GM23338 (cell line): ENCODE data around the gene ZDHHC8. TPM values are rescaled to one million over a fixed set of nuclear protein-coding genes. Genes with fewer than 3 reads are reported as not detected.

Source experiments
- ATAC-seq: fragments of 200-7000 bp; cut with Tn5 transposase; 3 replicates; pipeline ENCODE4 v1.9.1; 2020
- DNase-seq: peaks from one replicate; pipeline ENCODE4 v3.0.0-alpha.2; 2015; ENCODE audit warnings: low spot score
- H2AFZ ChIP-seq: fragments of 200-600 bp; sonication (generic); 2 replicates; pipeline ENCODE4 v1.8.0; 2016; ENCODE audit warnings: antibody characterized with exemption, mild to moderate bottlenecking, moderate library complexity
- H3F3A ChIP-seq: fragments of 200-600 bp; sonication (generic); replicated peaks from 2 replicates; pipeline ENCODE4 v1.8.0; 2017; ENCODE audit warnings: antibody characterized with exemption, mixed run types, low read depth
- H3K27ac ChIP-seq: fragments of 200-600 bp; sonication (generic); 2 replicates; pipeline ENCODE4 v1.6.1; 2016; ENCODE audit warnings: low read depth
- H3K27me3 ChIP-seq: fragments of 200-600 bp; sonication (generic); 2 replicates; pipeline ENCODE4 v1.8.0; 2016; ENCODE audit warnings: mild to moderate bottlenecking, mixed run types, moderate library complexity; ENCODE audit not compliant: insufficient read depth
- H3K36me3 ChIP-seq: fragments of 200-600 bp; sonication (generic); 2 replicates; pipeline ENCODE4 v1.8.0; 2016; ENCODE audit warnings: mild to moderate bottlenecking; ENCODE audit not compliant: insufficient read depth
- H3K4me1 ChIP-seq: fragments of 200-600 bp; sonication (generic); 2 replicates; pipeline ENCODE4 v1.8.0; 2016; ENCODE audit warnings: mild to moderate bottlenecking, moderate library complexity; ENCODE audit not compliant: insufficient read depth
- H3K4me2 ChIP-seq: fragments of 200-600 bp; sonication (generic); 2 replicates; pipeline ENCODE4 v1.7.1; 2017; ENCODE audit warnings: mixed run types
- H3K4me3 ChIP-seq: fragments of 200-600 bp; sonication (generic); 2 replicates; pipeline ENCODE4 v1.6.1; 2016; ENCODE audit warnings: mixed run types
- H3K79me2 ChIP-seq: fragments of 200-600 bp; sonication (generic); replicated peaks from 2 replicates; pipeline ENCODE4 v1.8.0; 2017; ENCODE audit warnings: mild to moderate bottlenecking; ENCODE audit not compliant: insufficient read depth
- H3K9me2 ChIP-seq: fragments of 200-600 bp; sonication (generic); 2 replicates; pipeline ENCODE4 v1.8.0; 2017; ENCODE audit not compliant: insufficient read depth
- H4K20me1 ChIP-seq: fragments of 200-600 bp; sonication (generic); replicated peaks from 2 replicates; pipeline ENCODE4 v1.8.0; 2017; ENCODE audit warnings: mild to moderate bottlenecking; ENCODE audit not compliant: insufficient read depth
- H3K27ac Mint-ChIP-seq: 2 replicates; pipeline ENCODE4 v1.8.0; 2020; ENCODE audit warnings: inconsistent platforms, mild to moderate bottlenecking, moderate library complexity, mixed read lengths
- H3K27me3 Mint-ChIP-seq: 3 replicates; pipeline ENCODE4 v1.8.0; 2022; ENCODE audit warnings: low read depth, mild to moderate bottlenecking, moderate library complexity, mixed read lengths, inconsistent platforms; ENCODE audit not compliant: insufficient read depth, poor library complexity
- H3K36me3 Mint-ChIP-seq: 3 replicates; pipeline ENCODE4 v1.8.0; 2021; ENCODE audit warnings: low read depth, mild to moderate bottlenecking, inconsistent platforms, moderate library complexity, mixed read lengths
- H3K4me1 Mint-ChIP-seq: 3 replicates; pipeline ENCODE4 v1.8.0; 2020; ENCODE audit warnings: mild to moderate bottlenecking, inconsistent platforms, mixed read lengths
- H3K4me3 Mint-ChIP-seq: 3 replicates; pipeline ENCODE4 v1.8.0; 2021; ENCODE audit warnings: moderate library complexity, mild to moderate bottlenecking, inconsistent platforms, mixed read lengths
- H3K9me3 Mint-ChIP-seq: 3 replicates; pipeline ENCODE4 v1.8.0; 2020; ENCODE audit warnings: moderate library complexity, mild to moderate bottlenecking, inconsistent platforms, mixed read lengths
- CREB1 ChIP-seq: fragments of 250-450 bp; sonication (Bioruptor Pico); IDR thresholded peaks from 2 replicates; pipeline ENCODE4 v1.5.0; 2020; ENCODE audit warnings: low read depth, mild to moderate bottlenecking, moderate library complexity
- EZH2 ChIP-seq: fragments of 200-600 bp; sonication (generic); IDR thresholded peaks from one replicate; pipeline ENCODE4 v1.8.0; 2017; ENCODE audit warnings: antibody characterized with exemption, mild to moderate bottlenecking, low read depth; ENCODE audit not compliant: unreplicated experiment
- EZH2phosphoT487 ChIP-seq: fragments of 200-600 bp; sonication (generic); IDR thresholded peaks from one replicate; pipeline ENCODE4 v1.8.1; 2018; ENCODE audit warnings: antibody characterized with exemption; ENCODE audit not compliant: unreplicated experiment
- JUNB ChIP-seq: IDR thresholded peaks from one replicate; pipeline ENCODE4 v1.6.1; 2016; ENCODE audit warnings: antibody characterized with exemption; ENCODE audit not compliant: unreplicated experiment
- NANOG ChIP-seq: IDR thresholded peaks from 2 replicates; pipeline ENCODE4 v1.6.1; 2016; ENCODE audit warnings: antibody characterized with exemption, borderline replicate concordance
- POLR2AphosphoS5 ChIP-seq: IDR thresholded peaks from 2 replicates; pipeline ENCODE4 v1.6.1; 2016; ENCODE audit warnings: antibody characterized with exemption, low read depth
- STAT1 ChIP-seq: IDR thresholded peaks from one replicate; pipeline ENCODE4 v1.6.1; 2016; ENCODE audit warnings: antibody characterized with exemption; ENCODE audit not compliant: unreplicated experiment
- ZNF114 ChIP-seq: fragments of 250-450 bp; sonication (Bioruptor Pico); IDR thresholded peaks from 2 replicates; pipeline ENCODE4 v1.5.0; 2020; ENCODE audit warnings: mild to moderate bottlenecking, moderate library complexity
- ZNF331 ChIP-seq: fragments of 250-450 bp; sonication (Bioruptor Pico); IDR thresholded peaks from 2 replicates; pipeline ENCODE4 v1.5.0; 2020; ENCODE audit warnings: low read depth, mild to moderate bottlenecking, moderate library complexity
- polyA plus RNA-seq: library from polyadenylated mRNA; unstranded; fragments of >200 nt; fragmentation: Nextera tagmentation; extraction: Ambion mirVana; gene quantifications from 2 replicates; pipeline ENCODE4 v1.2.1, GENCODE V29; 2016
- total RNA-seq: library from RNA; depleted of rRNA; stranded (reverse); fragments of >200 nt; shearing (Covaris generic); gene quantifications from 2 replicates; pipeline ENCODE4 v1.2.3, GENCODE V29; 2014
- TF ChIP-seq, protein P1 (sequence below): fragments of 250-450 bp; sonication (Bioruptor Pico); IDR thresholded peaks from 2 replicates; pipeline ENCODE4 v1.5.0; 2020; ENCODE audit warnings: mild to moderate bottlenecking, moderate library complexity
- TF ChIP-seq, protein P2 (sequence below): IDR thresholded peaks from 2 replicates; pipeline ENCODE4 v1.6.1; 2016; ENCODE audit warnings: antibody characterized with exemption
- TF ChIP-seq, protein P3 (sequence below): IDR thresholded peaks from one replicate; pipeline ENCODE4 v1.6.1; 2018; ENCODE audit warnings: antibody characterized with exemption; ENCODE audit not compliant: unreplicated experiment
- TF ChIP-seq, protein P4 (sequence below), 2 experiments: fragments of 200-600 bp in 1 of 2; sonication (generic) in 1 of 2; conservative IDR thresholded peaks; 2 replicates each; pipeline versions ENCODE4 v1.5.1 to v1.6.1; 2016 to 2017; ENCODE audit warnings: antibody characterized with exemption in 2 of 2, low read depth in 2 of 2, mild to moderate bottlenecking in 2 of 2, moderate library complexity in 1 of 2

Gene ZDHHC8
- total and polyA plus RNA-seq, 2 experiments from 2014 or later = 13.7 to 47.6 TPM

DNA sequence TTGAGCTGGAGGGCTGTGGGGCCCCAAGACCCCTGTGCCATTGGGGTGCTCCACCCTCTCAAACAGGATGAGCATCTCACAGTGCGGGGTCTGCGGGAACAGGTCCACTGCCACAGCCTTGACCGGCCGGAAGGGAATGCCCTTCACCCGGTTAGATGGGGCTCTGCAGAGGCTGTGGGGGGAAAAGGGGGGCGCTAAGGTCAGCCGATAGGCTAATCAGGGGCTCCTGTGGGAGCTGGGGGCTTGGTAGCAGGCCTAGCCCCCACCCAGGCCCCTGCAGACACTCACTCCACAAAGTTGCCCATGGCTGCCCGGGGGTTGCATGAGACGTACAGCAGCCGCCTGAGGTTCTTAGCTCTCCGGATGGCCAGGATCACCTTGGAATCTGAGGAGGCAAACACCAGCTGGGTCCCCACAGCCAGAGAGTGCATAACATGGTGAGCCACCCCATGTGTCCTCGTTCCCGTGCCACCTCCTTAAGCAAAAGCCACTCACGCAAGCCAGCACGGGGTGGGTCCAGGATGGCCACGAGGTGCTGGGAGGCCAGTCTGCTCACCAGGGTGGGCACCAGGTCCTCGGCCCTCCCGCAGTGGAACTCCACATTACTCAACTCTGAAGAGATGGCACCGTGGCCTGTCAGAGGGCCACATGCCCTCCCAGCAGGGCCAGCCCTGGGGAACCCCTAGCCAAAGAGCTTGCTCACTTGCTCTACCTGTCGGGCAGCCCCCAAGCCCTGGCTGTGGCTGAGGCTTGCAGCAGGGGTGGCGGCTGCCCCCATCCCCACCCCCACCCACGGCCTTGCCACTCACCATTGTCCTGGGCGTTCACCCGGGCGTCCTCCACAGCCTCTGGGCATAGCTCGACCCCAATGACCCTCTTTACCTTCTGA lies 18.7 kb upstream of the ZDHHC8 start:
- TF ChIP-seq, protein P1, sequence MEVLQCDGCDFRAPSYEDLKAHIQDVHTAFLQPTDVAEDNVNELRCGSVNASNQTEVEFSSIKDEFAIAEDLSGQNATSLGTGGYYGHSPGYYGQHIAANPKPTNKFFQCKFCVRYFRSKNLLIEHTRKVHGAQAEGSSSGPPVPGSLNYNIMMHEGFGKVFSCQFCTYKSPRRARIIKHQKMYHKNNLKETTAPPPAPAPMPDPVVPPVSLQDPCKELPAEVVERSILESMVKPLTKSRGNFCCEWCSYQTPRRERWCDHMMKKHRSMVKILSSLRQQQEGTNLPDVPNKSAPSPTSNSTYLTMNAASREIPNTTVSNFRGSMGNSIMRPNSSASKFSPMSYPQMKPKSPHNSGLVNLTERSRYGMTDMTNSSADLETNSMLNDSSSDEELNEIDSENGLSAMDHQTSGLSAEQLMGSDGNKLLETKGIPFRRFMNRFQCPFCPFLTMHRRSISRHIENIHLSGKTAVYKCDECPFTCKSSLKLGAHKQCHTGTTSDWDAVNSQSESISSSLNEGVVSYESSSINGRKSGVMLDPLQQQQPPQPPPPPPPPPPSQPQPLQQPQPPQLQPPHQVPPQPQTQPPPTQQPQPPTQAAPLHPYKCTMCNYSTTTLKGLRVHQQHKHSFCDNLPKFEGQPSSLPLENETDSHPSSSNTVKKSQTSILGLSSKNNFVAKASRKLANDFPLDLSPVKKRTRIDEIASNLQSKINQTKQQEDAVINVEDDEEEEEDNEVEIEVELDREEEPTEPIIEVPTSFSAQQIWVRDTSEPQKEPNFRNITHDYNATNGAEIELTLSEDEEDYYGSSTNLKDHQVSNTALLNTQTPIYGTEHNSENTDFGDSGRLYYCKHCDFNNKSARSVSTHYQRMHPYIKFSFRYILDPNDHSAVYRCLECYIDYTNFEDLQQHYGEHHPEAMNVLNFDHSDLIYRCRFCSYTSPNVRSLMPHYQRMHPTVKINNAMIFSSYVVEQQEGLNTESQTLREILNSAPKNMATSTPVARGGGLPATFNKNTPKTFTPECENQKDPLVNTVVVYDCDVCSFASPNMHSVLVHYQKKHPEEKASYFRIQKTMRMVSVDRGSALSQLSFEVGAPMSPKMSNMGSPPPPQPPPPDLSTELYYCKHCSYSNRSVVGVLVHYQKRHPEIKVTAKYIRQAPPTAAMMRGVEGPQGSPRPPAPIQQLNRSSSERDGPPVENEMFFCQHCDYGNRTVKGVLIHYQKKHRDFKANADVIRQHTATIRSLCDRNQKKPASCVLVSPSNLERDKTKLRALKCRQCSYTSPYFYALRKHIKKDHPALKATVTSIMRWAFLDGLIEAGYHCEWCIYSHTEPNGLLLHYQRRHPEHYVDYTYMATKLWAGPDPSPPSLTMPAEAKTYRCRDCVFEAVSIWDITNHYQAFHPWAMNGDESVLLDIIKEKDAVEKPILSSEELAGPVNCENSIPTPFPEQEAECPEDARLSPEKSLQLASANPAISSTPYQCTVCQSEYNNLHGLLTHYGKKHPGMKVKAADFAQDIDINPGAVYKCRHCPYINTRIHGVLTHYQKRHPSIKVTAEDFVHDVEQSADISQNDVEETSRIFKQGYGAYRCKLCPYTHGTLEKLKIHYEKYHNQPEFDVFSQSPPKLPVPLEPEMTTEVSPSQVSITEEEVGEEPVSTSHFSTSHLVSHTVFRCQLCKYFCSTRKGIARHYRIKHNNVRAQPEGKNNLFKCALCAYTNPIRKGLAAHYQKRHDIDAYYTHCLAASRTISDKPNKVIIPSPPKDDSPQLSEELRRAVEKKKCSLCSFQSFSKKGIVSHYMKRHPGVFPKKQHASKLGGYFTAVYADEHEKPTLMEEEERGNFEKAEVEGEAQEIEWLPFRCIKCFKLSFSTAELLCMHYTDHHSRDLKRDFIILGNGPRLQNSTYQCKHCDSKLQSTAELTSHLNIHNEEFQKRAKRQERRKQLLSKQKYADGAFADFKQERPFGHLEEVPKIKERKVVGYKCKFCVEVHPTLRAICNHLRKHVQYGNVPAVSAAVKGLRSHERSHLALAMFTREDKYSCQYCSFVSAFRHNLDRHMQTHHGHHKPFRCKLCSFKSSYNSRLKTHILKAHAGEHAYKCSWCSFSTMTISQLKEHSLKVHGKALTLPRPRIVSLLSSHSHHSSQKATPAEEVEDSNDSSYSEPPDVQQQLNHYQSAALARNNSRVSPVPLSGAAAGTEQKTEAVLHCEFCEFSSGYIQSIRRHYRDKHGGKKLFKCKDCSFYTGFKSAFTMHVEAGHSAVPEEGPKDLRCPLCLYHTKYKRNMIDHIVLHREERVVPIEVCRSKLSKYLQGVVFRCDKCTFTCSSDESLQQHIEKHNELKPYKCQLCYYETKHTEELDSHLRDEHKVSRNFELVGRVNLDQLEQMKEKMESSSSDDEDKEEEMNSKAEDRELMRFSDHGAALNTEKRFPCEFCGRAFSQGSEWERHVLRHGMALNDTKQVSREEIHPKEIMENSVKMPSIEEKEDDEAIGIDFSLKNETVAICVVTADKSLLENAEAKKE (CRISPR knock-in tag) = no peak
- no peak for TF ChIP-seq ZNF114 (CRISPR knock-in tag)
- no peak for TF ChIP-seq ZNF331 (CRISPR knock-in tag)
- TF ChIP-seq, protein P2, sequence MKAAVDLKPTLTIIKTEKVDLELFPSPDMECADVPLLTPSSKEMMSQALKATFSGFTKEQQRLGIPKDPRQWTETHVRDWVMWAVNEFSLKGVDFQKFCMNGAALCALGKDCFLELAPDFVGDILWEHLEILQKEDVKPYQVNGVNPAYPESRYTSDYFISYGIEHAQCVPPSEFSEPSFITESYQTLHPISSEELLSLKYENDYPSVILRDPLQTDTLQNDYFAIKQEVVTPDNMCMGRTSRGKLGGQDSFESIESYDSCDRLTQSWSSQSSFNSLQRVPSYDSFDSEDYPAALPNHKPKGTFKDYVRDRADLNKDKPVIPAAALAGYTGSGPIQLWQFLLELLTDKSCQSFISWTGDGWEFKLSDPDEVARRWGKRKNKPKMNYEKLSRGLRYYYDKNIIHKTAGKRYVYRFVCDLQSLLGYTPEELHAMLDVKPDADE = no peak
- TF ChIP-seq, protein P3, sequence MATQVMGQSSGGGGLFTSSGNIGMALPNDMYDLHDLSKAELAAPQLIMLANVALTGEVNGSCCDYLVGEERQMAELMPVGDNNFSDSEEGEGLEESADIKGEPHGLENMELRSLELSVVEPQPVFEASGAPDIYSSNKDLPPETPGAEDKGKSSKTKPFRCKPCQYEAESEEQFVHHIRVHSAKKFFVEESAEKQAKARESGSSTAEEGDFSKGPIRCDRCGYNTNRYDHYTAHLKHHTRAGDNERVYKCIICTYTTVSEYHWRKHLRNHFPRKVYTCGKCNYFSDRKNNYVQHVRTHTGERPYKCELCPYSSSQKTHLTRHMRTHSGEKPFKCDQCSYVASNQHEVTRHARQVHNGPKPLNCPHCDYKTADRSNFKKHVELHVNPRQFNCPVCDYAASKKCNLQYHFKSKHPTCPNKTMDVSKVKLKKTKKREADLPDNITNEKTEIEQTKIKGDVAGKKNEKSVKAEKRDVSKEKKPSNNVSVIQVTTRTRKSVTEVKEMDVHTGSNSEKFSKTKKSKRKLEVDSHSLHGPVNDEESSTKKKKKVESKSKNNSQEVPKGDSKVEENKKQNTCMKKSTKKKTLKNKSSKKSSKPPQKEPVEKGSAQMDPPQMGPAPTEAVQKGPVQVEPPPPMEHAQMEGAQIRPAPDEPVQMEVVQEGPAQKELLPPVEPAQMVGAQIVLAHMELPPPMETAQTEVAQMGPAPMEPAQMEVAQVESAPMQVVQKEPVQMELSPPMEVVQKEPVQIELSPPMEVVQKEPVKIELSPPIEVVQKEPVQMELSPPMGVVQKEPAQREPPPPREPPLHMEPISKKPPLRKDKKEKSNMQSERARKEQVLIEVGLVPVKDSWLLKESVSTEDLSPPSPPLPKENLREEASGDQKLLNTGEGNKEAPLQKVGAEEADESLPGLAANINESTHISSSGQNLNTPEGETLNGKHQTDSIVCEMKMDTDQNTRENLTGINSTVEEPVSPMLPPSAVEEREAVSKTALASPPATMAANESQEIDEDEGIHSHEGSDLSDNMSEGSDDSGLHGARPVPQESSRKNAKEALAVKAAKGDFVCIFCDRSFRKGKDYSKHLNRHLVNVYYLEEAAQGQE = no peak
- no peak for TF ChIP-seq CREB1
- no peak for TF ChIP-seq EZH2phosphoT487
- TF ChIP-seq POLR2AphosphoS5 = no peak
- TF ChIP-seq, protein P4, sequence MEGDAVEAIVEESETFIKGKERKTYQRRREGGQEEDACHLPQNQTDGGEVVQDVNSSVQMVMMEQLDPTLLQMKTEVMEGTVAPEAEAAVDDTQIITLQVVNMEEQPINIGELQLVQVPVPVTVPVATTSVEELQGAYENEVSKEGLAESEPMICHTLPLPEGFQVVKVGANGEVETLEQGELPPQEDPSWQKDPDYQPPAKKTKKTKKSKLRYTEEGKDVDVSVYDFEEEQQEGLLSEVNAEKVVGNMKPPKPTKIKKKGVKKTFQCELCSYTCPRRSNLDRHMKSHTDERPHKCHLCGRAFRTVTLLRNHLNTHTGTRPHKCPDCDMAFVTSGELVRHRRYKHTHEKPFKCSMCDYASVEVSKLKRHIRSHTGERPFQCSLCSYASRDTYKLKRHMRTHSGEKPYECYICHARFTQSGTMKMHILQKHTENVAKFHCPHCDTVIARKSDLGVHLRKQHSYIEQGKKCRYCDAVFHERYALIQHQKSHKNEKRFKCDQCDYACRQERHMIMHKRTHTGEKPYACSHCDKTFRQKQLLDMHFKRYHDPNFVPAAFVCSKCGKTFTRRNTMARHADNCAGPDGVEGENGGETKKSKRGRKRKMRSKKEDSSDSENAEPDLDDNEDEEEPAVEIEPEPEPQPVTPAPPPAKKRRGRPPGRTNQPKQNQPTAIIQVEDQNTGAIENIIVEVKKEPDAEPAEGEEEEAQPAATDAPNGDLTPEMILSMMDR (conservative IDR thresholded peaks at IDR 0.05; ENCODE audit: low read depth in 2 of 2) = no peak
- TF ChIP-seq EZH2 = no peak
- TF ChIP-seq NANOG = no peak
- no peak for TF ChIP-seq STAT1
- no peak for TF ChIP-seq JUNB
- H3K36me3 ChIP-seq = peaks cover 16% of the 10 kb centered on the region
- peaks cover 28% of the 10 kb centered on the region for H3F3A ChIP-seq
- no peak overlapping the region for H3K4me3 ChIP-seq
- no peaks in the 10 kb centered on the region for H3K9me3 Mint-ChIP-seq
- no peak overlapping the region for H3K4me3 Mint-ChIP-seq
- H4K20me1 ChIP-seq = peaks cover 10% of the 10 kb centered on the region
- H2AFZ ChIP-seq = no peak overlapping the region
- H3K27me3 Mint-ChIP-seq = peaks cover 37% of the 10 kb centered on the region
- no peak overlapping the region for H3K27ac Mint-ChIP-seq
- no peaks in the 10 kb centered on the region for H3K27me3 ChIP-seq
- DNase-seq (no peak), ATAC-seq (no peak)
- peaks cover 52% of the 10 kb centered on the region for H3K36me3 Mint-ChIP-seq
- H3K9me2 ChIP-seq = no peaks in the 10 kb centered on the region
- peaks cover 18% of the 10 kb centered on the region for H3K79me2 ChIP-seq
- no peak overlapping the region for H3K4me2 ChIP-seq
- peaks cover 6% of the 10 kb centered on the region; the same call in 1 of the 2 replicates for H3K4me1 ChIP-seq
- H3K27ac ChIP-seq = no peak overlapping the region
- H3K4me1 Mint-ChIP-seq = peaks cover 3% of the 10 kb centered on the region
